Esophagus muscularis mucosa (tissue), 3 donors: Measurements from ENCODE around the gene GRIA4.

Experiments
- POLR2A ChIP-seq: fragments of 450-650 bp; IDR thresholded peaks from one replicate; pipeline ENCODE4 v1.6.1; 2017; ENCODE audit warnings: antibody characterized with exemption, moderate library complexity, mild to moderate bottlenecking, low read depth
- TF ChIP-seq, protein P1 (sequence below), 3 experiments: fragments of 200-600 bp in 2 of 3; fragments of 450-650 bp in 1 of 3; sonication (generic) in 2 of 3; IDR thresholded peaks; one replicate each; pipeline ENCODE4 v1.5.1; 2017 to 2019; ENCODE audit warnings: antibody characterized with exemption in 3 of 3, mild to moderate bottlenecking in 2 of 3, moderate library complexity in 1 of 3

DNA sequence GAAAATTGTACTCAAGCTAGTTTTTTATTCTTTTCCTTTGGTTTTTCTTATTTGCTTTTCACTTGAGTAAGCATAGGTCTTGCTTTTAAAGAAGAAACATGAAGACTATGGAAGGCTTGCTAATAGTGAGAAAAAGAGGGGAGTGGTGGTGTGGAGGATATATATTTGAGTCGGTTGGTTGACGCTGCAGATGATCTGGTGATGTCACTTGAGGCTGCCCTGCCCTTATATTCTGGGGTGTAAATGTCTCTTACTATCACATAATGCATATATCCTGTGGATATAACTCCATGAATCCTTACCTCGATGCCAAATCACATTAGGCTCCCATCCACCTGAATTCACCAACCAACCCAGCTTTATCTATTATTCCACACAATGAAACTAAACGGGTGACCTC is 2.9 kb downstream of the GRIA4 start:
- no peak for TF ChIP-seq POLR2A
- TF ChIP-seq, protein P1, sequence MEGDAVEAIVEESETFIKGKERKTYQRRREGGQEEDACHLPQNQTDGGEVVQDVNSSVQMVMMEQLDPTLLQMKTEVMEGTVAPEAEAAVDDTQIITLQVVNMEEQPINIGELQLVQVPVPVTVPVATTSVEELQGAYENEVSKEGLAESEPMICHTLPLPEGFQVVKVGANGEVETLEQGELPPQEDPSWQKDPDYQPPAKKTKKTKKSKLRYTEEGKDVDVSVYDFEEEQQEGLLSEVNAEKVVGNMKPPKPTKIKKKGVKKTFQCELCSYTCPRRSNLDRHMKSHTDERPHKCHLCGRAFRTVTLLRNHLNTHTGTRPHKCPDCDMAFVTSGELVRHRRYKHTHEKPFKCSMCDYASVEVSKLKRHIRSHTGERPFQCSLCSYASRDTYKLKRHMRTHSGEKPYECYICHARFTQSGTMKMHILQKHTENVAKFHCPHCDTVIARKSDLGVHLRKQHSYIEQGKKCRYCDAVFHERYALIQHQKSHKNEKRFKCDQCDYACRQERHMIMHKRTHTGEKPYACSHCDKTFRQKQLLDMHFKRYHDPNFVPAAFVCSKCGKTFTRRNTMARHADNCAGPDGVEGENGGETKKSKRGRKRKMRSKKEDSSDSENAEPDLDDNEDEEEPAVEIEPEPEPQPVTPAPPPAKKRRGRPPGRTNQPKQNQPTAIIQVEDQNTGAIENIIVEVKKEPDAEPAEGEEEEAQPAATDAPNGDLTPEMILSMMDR (IDR thresholded peaks at IDR 0.05): no peak
